ENCODE measurements around the gene SMIM14.

- TF ChIP-seq FOXK2 (conservative IDR thresholded peaks at IDR 0.05 in 1 of 2, IDR thresholded peaks at IDR 0.05 in 1 of 2; ENCODE audit: low read depth in 2 of 2) (no peak), NFIX (CRISPR knock-in tag; IDR thresholded peaks at IDR 0.05; ENCODE audit: low read depth) (no peak), TAF15 (IDR thresholded peaks at IDR 0.05; ENCODE audit: low read depth, low read length) (no peak), ZNF695 (CRISPR knock-in tag; IDR thresholded peaks at IDR 0.05) (no peak), RFX5 (IDR thresholded peaks at IDR 0.05; ENCODE audit: low read depth, low read length) (no peak), ATF6 (CRISPR knock-in tag; IDR thresholded peaks at IDR 0.05) (no peak), ZNF133 (CRISPR knock-in tag; IDR thresholded peaks at IDR 0.05) (no peak), EP300 (IDR thresholded peaks at IDR 0.05; ENCODE audit: low read length) (no peak), ZNF3 (CRISPR knock-in tag; IDR thresholded peaks at IDR 0.05) (no peak)
Observed at GRCh38 chr4:39571054-39571453, 67.6 kb downstream of the SMIM14 start.

Data from K562 (cell line).